CD4-positive, alpha-beta T cell treated with Interleukin-17A for 4 hours (primary cell): ENCODE results near the gene BICD1.

Source experiments
- DNase-seq: peaks from one replicate; pipeline ENCODE4 v3.0.0-alpha.2; 2020; ENCODE audit warnings: mixed read lengths

BICD1 gene

GRCh38 chr12:32362892-32363291 is 256.2 kb downstream of the BICD1 start:
- DNase-seq: no peak

GRCh38 chr12:32365473-32366064 is 258.9 kb downstream of the BICD1 start:
- peak; percentile 48 for DNase-seq

GRCh38 chr12:32366714-32367113 is 260.1 kb downstream of the BICD1 start:
- DNase-seq: no peak

GRCh38 chr12:32367381-32367780 is 260.7 kb downstream of the BICD1 start:
- DNase-seq: no peak

GRCh38 chr12:32369202-32369601 is 262.6 kb downstream of the BICD1 start:
- DNase-seq: no peak

GRCh38 chr12:32377344-32378055 is 270.9 kb downstream of the BICD1 start:
- no peak for DNase-seq

GRCh38 chr12:32379213-32379612 is 272.6 kb downstream of the BICD1 start:
- DNase-seq: no peak

GRCh38 chr12:32379667-32380066 is 273.0 kb downstream of the BICD1 start:
- DNase-seq: no peak

GRCh38 chr12:32382226-32382625 is 275.6 kb downstream of the BICD1 start:
- no peak for DNase-seq

GRCh38 chr12:32390572-32391219 is 284.0 kb downstream of the BICD1 start:
- DNase-seq: peak; percentile 38

GRCh38 chr12:32395026-32395425 is 288.4 kb downstream of the BICD1 start:
- no peak for DNase-seq

- DNase-seq: no peak
These were observed 291.0 kb downstream of the BICD1 start for GRCh38 chr12:32397696-32398095.

GRCh38 chr12:32398181-32398580 is 291.5 kb downstream of the BICD1 start:
- no peak for DNase-seq

- no peak for DNase-seq
These were observed 292.2 kb downstream of the BICD1 start for GRCh38 chr12:32398816-32399369.

- peak; percentile 53 for DNase-seq
These were observed 292.9 kb downstream of the BICD1 start, which contains the start of gene FGD4 for GRCh38 chr12:32399370-32400113. TSS of gene FGD4 (plus strand) at chr12:32399558.

- no peak for DNase-seq
These were observed 293.5 kb downstream of the BICD1 start for GRCh38 chr12:32400114-32400672.

- no peak for DNase-seq
These were observed 294.2 kb downstream of the BICD1 start for GRCh38 chr12:32400866-32401265.

- DNase-seq: no peak
These were observed 295.5 kb downstream of the BICD1 start for GRCh38 chr12:32402170-32402569.

GRCh38 chr12:32402946-32403345 is 296.3 kb downstream of the BICD1 start:
- no peak for DNase-seq

- DNase-seq: no peak
These were observed 301.1 kb downstream of the BICD1 start for GRCh38 chr12:32407795-32408194.

GRCh38 chr12:32413412-32413811 is 306.8 kb downstream of the BICD1 start:
- no peak for DNase-seq

GRCh38 chr12:32418221-32418620 is 311.6 kb downstream of the BICD1 start:
- no peak for DNase-seq
